OCI-LY1 (cell line): ENCODE measurements around the gene SMIM29.

ENCODE experiments used
- H2AFZ ChIP-seq: fragments of 200-600 bp; sonication (generic), shearing (Covaris generic); 2 replicates; pipeline ENCODE4 v1.6.0; 2014; ENCODE audit warnings: antibody characterized with exemption, mild to moderate bottlenecking, low read length
- H3F3A ChIP-seq: fragments of 200-600 bp; sonication (generic), shearing (Covaris generic); 2 replicates; pipeline ENCODE4 v1.6.0; 2014; ENCODE audit warnings: mild to moderate bottlenecking, antibody characterized with exemption, low read length, moderate library complexity; ENCODE audit not compliant: insufficient read depth
- H3K27ac ChIP-seq: fragments of 200-600 bp; sonication (generic); 2 replicates; pipeline ENCODE4 v1.5.1; 2014; ENCODE audit warnings: low read length, mixed run types, mild to moderate bottlenecking, low read depth; ENCODE audit not compliant: poor library complexity, severe bottlenecking
- H3K27me3 ChIP-seq: fragments of 200-600 bp; sonication (generic); 2 replicates; pipeline ENCODE4 v1.6.0; 2014; ENCODE audit warnings: antibody characterized with exemption, mild to moderate bottlenecking, low read length, moderate library complexity; ENCODE audit not compliant: insufficient read depth
- H3K36me3 ChIP-seq: fragments of 200-600 bp; sonication (generic); 2 replicates; pipeline ENCODE4 v1.6.1; 2014; ENCODE audit warnings: mild to moderate bottlenecking, antibody characterized with exemption, low read length, moderate library complexity, mixed read lengths; ENCODE audit not compliant: insufficient read depth
- H3K4me1 ChIP-seq: fragments of 200-600 bp; sonication (generic); 2 replicates; pipeline ENCODE4 v1.5.1; 2014; ENCODE audit warnings: mild to moderate bottlenecking, low read length, moderate library complexity; ENCODE audit not compliant: insufficient read depth, severe bottlenecking
- H3K4me2 ChIP-seq: fragments of 200-600 bp; sonication (generic), shearing (Covaris generic); 2 replicates; pipeline ENCODE4 v1.6.1; 2014; ENCODE audit warnings: low read length
- H3K4me3 ChIP-seq: fragments of 200-600 bp; sonication (generic); 2 replicates; pipeline ENCODE4 v1.5.1; 2014; ENCODE audit warnings: low read length, low read depth, mild to moderate bottlenecking, mixed read lengths; ENCODE audit not compliant: poor library complexity, severe bottlenecking
- H3K79me2 ChIP-seq: fragments of 200-600 bp; shearing (Covaris generic); 2 replicates; pipeline ENCODE4 v1.6.1; 2016; ENCODE audit warnings: mixed run types, low read length, mixed read lengths; ENCODE audit not compliant: insufficient read depth
- H3K9ac ChIP-seq: fragments of 200-600 bp; sonication (generic), shearing (Covaris generic); 2 replicates; pipeline ENCODE4 v1.6.1; 2014; ENCODE audit warnings: mild to moderate bottlenecking, low read length, mixed read lengths
- H3K9me2 ChIP-seq: fragments of 200-600 bp; sonication (generic), shearing (Covaris generic); 2 replicates; pipeline ENCODE4 v1.6.1; 2014; ENCODE audit warnings: low read depth, mild to moderate bottlenecking, low read length, mixed read lengths
- H3K9me3 ChIP-seq: fragments of 200-600 bp; shearing (Covaris generic); 2 replicates; pipeline ENCODE4 v1.6.1; 2014; ENCODE audit warnings: low read length, mixed read lengths
- H4K20me1 ChIP-seq: fragments of 200-600 bp; sonication (generic), shearing (Covaris generic); 2 replicates; pipeline ENCODE4 v1.6.0; 2016; ENCODE audit warnings: mild to moderate bottlenecking, low read length; ENCODE audit not compliant: insufficient read depth
- EZH2 ChIP-seq: fragments of 200-600 bp; sonication (generic), shearing (Covaris generic); IDR thresholded peaks from 2 replicates; pipeline ENCODE4 v1.8.0; 2017; ENCODE audit warnings: borderline replicate concordance, mixed run types, mild to moderate bottlenecking, antibody characterized with exemption, low read length, moderate library complexity, mixed read lengths
- TF ChIP-seq, protein P1 (sequence below): fragments of 200-600 bp; sonication (generic), shearing (Covaris generic); IDR thresholded peaks from 2 replicates; pipeline ENCODE4 v1.5.1; 2017; ENCODE audit warnings: mild to moderate bottlenecking, antibody characterized with exemption, low read length, moderate library complexity, mixed read lengths

SMIM29 gene

DNA sequence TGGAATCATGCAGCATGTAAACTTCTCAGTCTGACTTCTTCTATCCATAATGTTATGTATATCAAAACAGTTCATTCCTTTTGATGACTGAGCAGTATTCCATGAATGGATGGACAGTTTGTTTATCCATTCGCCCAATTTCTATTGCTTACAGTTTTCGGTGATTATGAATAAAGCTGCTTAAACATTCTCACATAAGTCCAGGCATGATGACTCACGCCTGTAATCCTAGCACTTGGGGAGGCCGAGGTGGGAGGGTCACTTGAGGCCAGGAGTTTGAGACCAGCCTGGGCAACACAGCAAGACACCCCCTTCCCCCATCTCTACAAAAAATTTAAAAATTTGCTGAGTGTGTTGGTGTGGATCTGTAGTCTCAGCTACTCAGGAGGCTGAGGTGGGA lies 35.0 kb downstream of the SMIM29 start:
- H3K4me2 ChIP-seq = no peak overlapping the region
- no peaks in the 10 kb centered on the region for H3F3A ChIP-seq
- no peaks in the 10 kb centered on the region for H3K36me3 ChIP-seq
- H3K9me2 ChIP-seq = no peaks in the 10 kb centered on the region
- H3K27ac ChIP-seq = no peak overlapping the region
- no peak for TF ChIP-seq EZH2
- TF ChIP-seq, protein P1, sequence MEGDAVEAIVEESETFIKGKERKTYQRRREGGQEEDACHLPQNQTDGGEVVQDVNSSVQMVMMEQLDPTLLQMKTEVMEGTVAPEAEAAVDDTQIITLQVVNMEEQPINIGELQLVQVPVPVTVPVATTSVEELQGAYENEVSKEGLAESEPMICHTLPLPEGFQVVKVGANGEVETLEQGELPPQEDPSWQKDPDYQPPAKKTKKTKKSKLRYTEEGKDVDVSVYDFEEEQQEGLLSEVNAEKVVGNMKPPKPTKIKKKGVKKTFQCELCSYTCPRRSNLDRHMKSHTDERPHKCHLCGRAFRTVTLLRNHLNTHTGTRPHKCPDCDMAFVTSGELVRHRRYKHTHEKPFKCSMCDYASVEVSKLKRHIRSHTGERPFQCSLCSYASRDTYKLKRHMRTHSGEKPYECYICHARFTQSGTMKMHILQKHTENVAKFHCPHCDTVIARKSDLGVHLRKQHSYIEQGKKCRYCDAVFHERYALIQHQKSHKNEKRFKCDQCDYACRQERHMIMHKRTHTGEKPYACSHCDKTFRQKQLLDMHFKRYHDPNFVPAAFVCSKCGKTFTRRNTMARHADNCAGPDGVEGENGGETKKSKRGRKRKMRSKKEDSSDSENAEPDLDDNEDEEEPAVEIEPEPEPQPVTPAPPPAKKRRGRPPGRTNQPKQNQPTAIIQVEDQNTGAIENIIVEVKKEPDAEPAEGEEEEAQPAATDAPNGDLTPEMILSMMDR = no peak
- H3K79me2 ChIP-seq = no peaks in the 10 kb centered on the region
- no peaks in the 10 kb centered on the region for H3K27me3 ChIP-seq
- H2AFZ ChIP-seq = no peak overlapping the region
- H3K4me1 ChIP-seq = peaks cover under 1% of the 10 kb centered on the region
- H3K9me3 ChIP-seq = no peaks in the 10 kb centered on the region
- H4K20me1 ChIP-seq = no peaks in the 10 kb centered on the region
- no peak overlapping the region for H3K9ac ChIP-seq
- H3K4me3 ChIP-seq = no peak overlapping the region

GRCh38 chr6:34207695-34208443 lies 40.9 kb downstream of the SMIM29 start:
- no peak overlapping the region for H2AFZ ChIP-seq
- H3K9me2 ChIP-seq = no peaks in the 10 kb centered on the region
- H3K27ac ChIP-seq = no peak overlapping the region
- H3K4me2 ChIP-seq = no peak overlapping the region
- no peak overlapping the region for H3K4me3 ChIP-seq
- H3K9ac ChIP-seq = no peak overlapping the region
- TF ChIP-seq, protein P1 = no peak
- no peak for TF ChIP-seq EZH2
- no peaks in the 10 kb centered on the region for H3F3A ChIP-seq
- no peaks in the 10 kb centered on the region for H3K36me3 ChIP-seq
- no peaks in the 10 kb centered on the region for H3K9me3 ChIP-seq
- H3K27me3 ChIP-seq = 0 out of 2 replicates have a peak, but pooled peaks cover 3% of the 10 kb centered on the region
- H4K20me1 ChIP-seq = no peaks in the 10 kb centered on the region
- no peaks in the 10 kb centered on the region for H3K4me1 ChIP-seq
- no peaks in the 10 kb centered on the region for H3K79me2 ChIP-seq

GRCh38 chr6:34206726-34207125 lies 42.1 kb downstream of the SMIM29 start:
- TF ChIP-seq, protein P1 = no peak
- TF ChIP-seq EZH2 = no peak
- no peaks in the 10 kb centered on the region for H4K20me1 ChIP-seq
- H3K9ac ChIP-seq = no peak overlapping the region
- no peak overlapping the region for H3K4me3 ChIP-seq
- 0 out of 2 replicates have a peak, but pooled peaks cover 4% of the 10 kb centered on the region for H3K9me3 ChIP-seq
- no peaks in the 10 kb centered on the region for H3K36me3 ChIP-seq
- H2AFZ ChIP-seq = no peak overlapping the region
- no peaks in the 10 kb centered on the region for H3F3A ChIP-seq
- no peak overlapping the region for H3K4me2 ChIP-seq
- H3K79me2 ChIP-seq = no peaks in the 10 kb centered on the region
- no peaks in the 10 kb centered on the region for H3K4me1 ChIP-seq
- H3K27me3 ChIP-seq = 0 out of 2 replicates have a peak, but pooled peaks cover 3% of the 10 kb centered on the region
- H3K27ac ChIP-seq = no peak overlapping the region
- no peaks in the 10 kb centered on the region for H3K9me2 ChIP-seq
